Glutamatergic neuron (in vitro differentiated cells): ENCODE measurements around the gene NOS1AP. TPM values are rescaled to one million over a fixed set of nuclear protein-coding genes. Genes with fewer than 3 reads are reported as not detected.

ENCODE experiments used
- DNase-seq: peaks from one replicate; pipeline ENCODE4 v3.0.0; 2022
- H3K27ac Mint-ChIP-seq: one replicate; pipeline ENCODE4 v1.8.0; 2020; ENCODE audit warnings: mild to moderate bottlenecking, mixed read lengths, inconsistent platforms; ENCODE audit not compliant: unreplicated experiment
- H3K27me3 Mint-ChIP-seq: one replicate; pipeline ENCODE4 v1.8.0; 2020; ENCODE audit warnings: mild to moderate bottlenecking, moderate library complexity, mixed read lengths, inconsistent platforms; ENCODE audit not compliant: unreplicated experiment
- H3K36me3 Mint-ChIP-seq: one replicate; pipeline ENCODE4 v1.8.0; 2020; ENCODE audit warnings: mild to moderate bottlenecking, mixed read lengths, inconsistent platforms; ENCODE audit not compliant: unreplicated experiment
- H3K4me1 Mint-ChIP-seq: one replicate; pipeline ENCODE4 v1.8.0; 2020; ENCODE audit warnings: mild to moderate bottlenecking, low read depth, mixed read lengths, inconsistent platforms; ENCODE audit not compliant: unreplicated experiment
- H3K4me3 Mint-ChIP-seq: one replicate; pipeline ENCODE4 v1.8.0; 2020; ENCODE audit warnings: mild to moderate bottlenecking, mixed read lengths, inconsistent platforms; ENCODE audit not compliant: unreplicated experiment
- H3K9me3 Mint-ChIP-seq: one replicate; pipeline ENCODE4 v1.8.0; 2020; ENCODE audit warnings: mild to moderate bottlenecking, moderate library complexity, mixed read lengths, inconsistent platforms; ENCODE audit not compliant: unreplicated experiment
- CTCF ChIP-seq: fragments of 200-600 bp; sonication (generic); IDR thresholded peaks from one replicate; pipeline ENCODE4 v1.5.0; 2021; ENCODE audit not compliant: partially characterized antibody, unreplicated experiment
- total RNA-seq: library from RNA; stranded (reverse); fragmentation: NEBNext Ultra II Directional; extraction: Animal tissue kit (Norgen Biotek cat#: 25700); gene quantifications from one replicate; pipeline ENCODE4 v1.2.1, GENCODE V29; 2021; ENCODE audit not compliant: unreplicated experiment

NOS1AP gene
- total RNA-seq, 1 donor from 2014 or later = 12.7 TPM

- H3K36me3 Mint-ChIP-seq = peaks cover 4% of the 10 kb centered on the region
- peaks cover 1% of the 10 kb centered on the region for H3K9me3 Mint-ChIP-seq
- no peak for DNase-seq
- H3K4me1 Mint-ChIP-seq = peaks cover 8% of the 10 kb centered on the region
- TF ChIP-seq CTCF = no peak
- no peaks in the 10 kb centered on the region for H3K27me3 Mint-ChIP-seq
- no peak overlapping the region for H3K4me3 Mint-ChIP-seq
- H3K27ac Mint-ChIP-seq = no peak overlapping the region
These were observed 302.9 kb downstream of the NOS1AP start for GRCh38 chr1:162372159-162373071.

- DNase-seq = no peak
- Mint-ChIP-seq H3K27me3 (no peaks in the 10 kb centered on the region), H3K27ac (no peak overlapping the region), H3K4me3 (no peak overlapping the region), H3K9me3 (peaks cover 3% of the 10 kb centered on the region), H3K36me3 (peaks cover 4% of the 10 kb centered on the region), H3K4me1 (peaks cover 5% of the 10 kb centered on the region)
- no peak for TF ChIP-seq CTCF
These were observed 303.6 kb downstream of the NOS1AP start for GRCh38 chr1:162373072-162373427.

GRCh38 chr1:162373541-162374260, 304.2 kb downstream of the NOS1AP start:
- Mint-ChIP-seq H3K4me1 (peaks cover 2% of the 10 kb centered on the region), H3K4me3 (no peak overlapping the region), H3K9me3 (peaks cover 3% of the 10 kb centered on the region), H3K27me3 (no peaks in the 10 kb centered on the region), H3K36me3 (peaks cover 4% of the 10 kb centered on the region), H3K27ac (no peak overlapping the region)
- TF ChIP-seq CTCF = no peak
- no peak for DNase-seq

GRCh38 chr1:162374406-162374805, 304.9 kb downstream of the NOS1AP start:
- Mint-ChIP-seq H3K27me3 (no peaks in the 10 kb centered on the region), H3K9me3 (peaks cover 3% of the 10 kb centered on the region), H3K4me1 (peaks cover 2% of the 10 kb centered on the region), H3K4me3 (no peak overlapping the region), H3K36me3 (peaks cover 4% of the 10 kb centered on the region), H3K27ac (no peak overlapping the region)
- no peak for TF ChIP-seq CTCF
- no peak for DNase-seq

- Mint-ChIP-seq H3K4me3 (no peak overlapping the region), H3K9me3 (peaks cover 3% of the 10 kb centered on the region), H3K4me1 (peaks cover 2% of the 10 kb centered on the region), H3K27me3 (no peaks in the 10 kb centered on the region), H3K27ac (no peak overlapping the region), H3K36me3 (peaks cover 4% of the 10 kb centered on the region)
- DNase-seq = no peak
- no peak for TF ChIP-seq CTCF
These were observed 306.0 kb downstream of the NOS1AP start for GRCh38 chr1:162375463-162375862.
